NCI-H2196 (cell line): ENCODE measurements around the gene UBASH3B.
"Not testable (repeated sequence)": the region's sequence is repeated elsewhere in the genome, so short reads cannot be mapped to it uniquely, and the experiment has no call there.

Source experiments
- DNase-seq: peaks from one replicate; lab custom pipeline; 2025; ENCODE audit not compliant: unreplicated experiment; lab: John Stamatoyannopoulos, UW

The UBASH3B gene

DNA sequence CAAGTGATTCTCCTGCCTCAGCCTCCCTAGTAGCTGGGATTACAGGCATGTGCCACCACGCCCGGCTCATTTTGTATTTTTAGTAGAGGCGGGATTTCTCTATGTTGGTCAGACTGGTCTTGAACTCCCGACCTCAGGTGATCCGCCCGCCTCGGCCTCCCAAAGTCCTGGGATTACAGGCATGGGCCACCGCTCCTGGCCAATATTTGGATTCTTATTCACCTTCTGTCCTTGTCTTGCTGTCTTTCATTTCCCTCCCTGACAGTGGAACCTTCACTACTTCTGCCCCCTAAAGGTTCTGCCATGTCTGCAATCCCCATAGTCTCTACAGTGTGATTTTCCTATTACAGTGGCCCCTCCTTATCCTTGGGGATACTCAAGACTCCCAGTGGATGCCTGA is 75.2 kb downstream of the UBASH3B start:
- not testable (repeated sequence) for DNase-seq

- DNase-seq = no peak
Observed at GRCh38 chr11:122731500-122731913, 76.0 kb downstream of the UBASH3B start.

DNA sequence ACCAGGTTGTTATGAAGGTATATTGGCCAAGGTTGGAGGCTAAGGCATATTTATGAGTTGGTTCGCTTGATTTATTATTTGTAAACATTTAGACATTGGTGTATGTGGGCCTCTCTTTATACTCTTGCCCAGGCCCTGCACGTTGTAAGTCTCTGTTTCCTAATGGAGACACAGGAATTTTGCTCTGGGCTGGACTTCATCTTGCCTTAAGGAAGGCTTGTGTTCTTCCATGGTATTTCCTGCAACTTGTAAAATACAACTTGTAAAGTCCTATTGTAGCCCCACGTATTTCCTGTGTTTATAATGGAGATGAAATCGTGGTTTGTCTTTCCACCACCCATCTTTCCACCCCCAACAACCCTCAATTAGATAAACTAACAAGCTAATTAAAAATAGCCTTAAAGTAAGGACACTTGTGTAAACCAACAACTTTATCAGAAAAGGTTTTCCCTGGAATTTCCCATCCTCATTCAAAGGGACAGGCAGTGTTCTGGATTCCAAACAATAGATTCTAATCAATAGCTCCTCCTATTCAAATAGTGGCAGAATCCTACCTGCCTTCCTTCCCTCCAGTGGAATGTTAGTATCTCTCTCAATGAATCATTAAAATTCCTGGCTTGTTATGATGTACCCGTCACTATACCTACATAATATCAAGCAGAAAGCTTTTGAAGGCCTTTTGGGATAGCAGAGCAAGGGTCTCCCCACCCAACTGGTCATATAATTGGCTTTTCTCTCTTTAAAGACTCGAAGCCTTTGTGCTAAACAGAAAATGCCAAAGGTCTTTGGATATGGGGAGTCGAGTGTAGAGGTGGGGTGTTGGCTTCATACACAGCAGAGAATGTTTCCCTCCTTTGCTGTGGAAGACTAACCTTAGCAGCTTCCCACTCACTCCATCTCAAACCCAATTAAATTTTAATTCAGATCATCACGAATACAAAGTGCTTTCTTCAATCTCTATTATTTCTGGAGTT is 77.1 kb downstream of the UBASH3B start:
- no peak for DNase-seq

DNA sequence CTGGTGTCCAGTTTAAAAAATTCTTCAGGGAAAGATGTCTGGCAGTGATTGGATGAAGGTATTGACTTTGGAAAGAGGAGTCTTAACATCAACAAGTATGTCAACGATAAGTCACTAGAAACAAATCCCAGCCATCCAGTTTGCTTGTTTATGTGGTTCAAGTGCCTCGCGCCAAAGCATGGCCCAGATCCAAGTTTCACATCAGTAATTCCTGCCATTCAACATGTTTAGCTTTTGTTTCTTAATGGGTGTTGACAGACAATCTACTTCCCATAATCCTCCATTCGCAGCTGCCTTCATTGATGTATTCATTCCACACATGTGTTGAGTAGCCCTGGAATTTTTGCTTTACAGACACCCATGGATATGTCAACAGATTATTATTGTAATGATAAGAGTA is 77.8 kb downstream of the UBASH3B start:
- DNase-seq = peak; percentile 54

- no peak for DNase-seq
Observed at GRCh38 chr11:122734848-122735496, 79.5 kb downstream of the UBASH3B start.

DNA sequence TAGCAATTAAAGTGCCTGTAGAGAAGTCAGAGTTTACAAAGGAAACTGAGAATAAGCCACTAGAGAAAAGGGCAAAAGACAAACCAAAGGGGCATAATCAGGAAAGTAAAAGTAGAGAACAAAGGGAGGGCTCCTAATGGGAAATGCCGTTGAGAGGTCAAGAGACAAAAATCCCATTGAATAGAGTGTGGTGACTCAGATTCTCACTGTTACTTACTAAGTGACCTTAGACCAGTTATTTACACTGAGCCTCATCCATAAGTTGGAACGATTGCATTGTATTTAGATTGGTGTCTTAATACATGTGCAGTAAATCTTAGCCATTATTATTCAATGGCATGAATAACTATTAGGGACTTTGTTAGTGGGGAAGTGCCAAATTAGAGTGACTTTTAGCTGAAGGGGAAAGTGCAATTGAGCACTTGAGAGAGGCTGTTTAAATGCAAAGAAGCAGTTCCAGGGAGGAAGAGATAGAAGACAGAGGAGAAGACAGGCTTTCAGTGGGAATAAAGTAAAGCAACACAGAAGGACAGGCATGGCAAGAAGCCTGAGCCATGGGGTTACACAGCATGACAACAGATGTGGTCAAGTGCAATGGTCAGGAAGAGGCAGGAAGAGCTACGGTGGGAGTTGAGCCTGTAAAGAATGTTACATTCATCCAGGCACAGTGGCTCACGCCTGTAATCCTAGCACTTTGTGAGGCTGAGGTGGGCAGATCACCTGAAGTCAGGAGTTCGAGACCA is 82.6 kb downstream of the UBASH3B start:
- no peak for DNase-seq

DNA sequence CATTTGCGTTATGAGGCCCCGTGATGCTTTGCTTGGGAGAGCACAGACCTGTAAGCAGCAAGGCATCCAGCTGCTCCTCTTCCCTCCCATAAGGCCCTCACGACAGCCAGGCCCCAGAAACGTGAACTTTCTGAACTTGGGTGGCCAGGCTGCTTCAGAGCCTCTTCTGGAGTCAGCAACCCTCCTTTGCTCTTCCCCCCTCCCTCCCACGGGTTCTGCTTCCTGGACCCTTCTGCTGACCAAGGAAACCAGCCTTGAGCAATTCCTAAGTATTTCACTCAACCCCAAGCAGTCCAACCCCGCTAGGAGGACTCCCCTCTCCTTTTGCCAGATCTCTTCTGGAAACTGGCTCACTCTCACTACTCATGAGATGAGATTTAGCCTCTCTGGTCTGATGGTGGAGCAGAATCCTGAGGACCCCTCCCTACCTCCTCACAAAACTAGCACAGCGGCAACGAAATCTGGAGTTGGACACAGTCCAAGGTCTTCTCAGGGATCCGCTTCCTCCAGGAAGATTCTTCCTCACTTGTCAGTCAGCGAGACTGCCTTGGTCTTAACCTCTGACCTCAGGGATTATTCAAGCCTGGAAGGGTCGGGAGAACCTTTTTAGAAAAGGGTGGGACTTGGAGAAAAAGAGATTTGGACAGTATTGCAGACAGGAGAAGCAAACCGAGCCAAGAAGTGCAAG is 86.2 kb downstream of the UBASH3B start:
- no peak for DNase-seq

GRCh38 chr11:122742301-122743018 is 86.9 kb downstream of the UBASH3B start:
- no peak for DNase-seq

- DNase-seq = no peak
Observed at GRCh38 chr11:122743097-122743741, 87.7 kb downstream of the UBASH3B start.

DNA sequence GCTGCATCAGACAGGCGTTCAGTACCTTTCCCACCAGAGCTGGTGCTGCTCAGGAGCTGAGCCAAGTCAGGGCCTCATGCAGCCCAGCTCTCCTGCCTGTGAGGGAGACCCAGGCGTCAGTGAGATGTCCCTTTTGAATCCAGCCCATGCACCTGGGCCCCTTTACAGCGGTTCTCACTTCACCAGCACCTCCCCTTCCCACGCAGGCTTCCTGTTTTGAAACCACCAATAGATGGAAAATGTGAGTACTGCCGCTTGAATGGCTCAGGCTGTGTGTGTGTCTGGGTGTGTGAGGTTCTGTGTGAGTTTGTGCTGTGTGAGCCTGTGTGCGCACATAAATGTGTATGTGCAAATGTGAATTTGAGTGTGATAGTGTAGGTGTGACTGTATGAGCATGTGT is 88.4 kb downstream of the UBASH3B start:
- DNase-seq = no peak

- DNase-seq = no peak
Observed at GRCh38 chr11:122744357-122744756, 88.8 kb downstream of the UBASH3B start.

DNA sequence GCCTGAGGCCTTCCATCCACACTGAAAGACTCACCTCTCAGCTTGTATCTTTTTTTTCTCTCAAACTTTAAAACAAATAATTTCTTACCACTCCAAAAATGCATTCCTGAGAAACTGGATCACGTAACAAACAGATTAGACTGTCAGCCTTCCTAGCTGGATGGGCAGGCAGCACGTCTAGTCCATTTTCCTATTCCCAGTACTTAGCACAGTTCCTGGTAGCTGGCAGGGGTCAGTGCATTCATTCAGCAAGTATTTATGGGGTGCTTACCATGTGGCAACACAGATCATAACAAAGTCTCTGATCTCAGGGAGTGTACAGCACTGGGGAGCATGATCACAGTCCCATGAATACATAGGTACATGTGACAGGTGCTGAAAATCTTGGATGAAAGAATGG is 89.6 kb downstream of the UBASH3B start:
- no peak for DNase-seq

DNA sequence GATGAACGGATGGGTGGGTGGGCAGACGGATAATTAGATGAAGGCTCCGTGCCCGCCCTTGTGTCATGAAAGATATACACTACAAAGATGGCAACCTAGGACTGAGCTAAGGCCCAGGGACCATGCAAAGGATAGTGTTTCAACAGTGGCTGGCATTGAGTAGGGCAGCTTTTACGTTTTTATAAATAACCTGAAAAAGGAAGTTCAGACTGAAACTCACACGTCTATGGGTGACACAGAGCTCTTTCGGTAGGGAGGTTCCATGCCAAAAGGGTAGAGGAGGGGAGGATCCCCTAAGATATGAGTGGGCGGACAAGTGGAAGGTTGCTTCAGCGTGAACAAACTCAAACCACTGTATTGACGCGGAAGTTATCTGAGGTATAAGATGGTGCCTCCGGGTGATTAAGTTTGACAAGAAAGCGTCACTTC is 90.5 kb downstream of the UBASH3B start:
- no peak for DNase-seq

DNA sequence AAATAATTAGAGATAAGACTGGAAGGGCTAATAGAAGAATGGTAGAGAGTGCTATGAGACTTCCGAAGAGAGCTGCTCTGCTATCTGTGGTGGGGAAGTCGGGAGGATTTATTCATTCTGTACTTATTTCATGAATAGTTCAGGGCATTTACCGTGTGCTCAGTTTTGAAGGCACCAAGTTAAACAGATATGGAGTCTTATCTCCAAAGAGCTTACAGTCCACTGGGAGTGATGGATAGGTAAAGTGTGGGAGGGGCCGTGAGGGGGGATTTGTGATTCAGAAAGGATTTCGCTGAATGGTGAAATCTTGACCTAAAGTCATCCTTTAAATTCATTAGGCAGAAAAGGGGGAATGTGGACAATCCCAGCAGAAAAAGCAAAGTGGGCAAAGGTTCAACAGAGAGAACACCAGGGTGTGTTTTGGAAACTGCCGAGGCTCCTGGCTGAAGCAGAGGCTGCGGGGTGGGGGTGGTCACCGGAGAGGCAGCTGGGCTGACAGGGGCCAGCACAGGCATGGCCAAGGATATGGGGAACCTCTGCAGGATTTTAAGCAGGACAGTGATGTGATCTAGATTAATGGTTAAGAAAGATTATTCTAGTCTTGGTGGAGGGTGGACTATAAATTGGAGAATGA is 91.2 kb downstream of the UBASH3B start:
- DNase-seq = no peak

DNA sequence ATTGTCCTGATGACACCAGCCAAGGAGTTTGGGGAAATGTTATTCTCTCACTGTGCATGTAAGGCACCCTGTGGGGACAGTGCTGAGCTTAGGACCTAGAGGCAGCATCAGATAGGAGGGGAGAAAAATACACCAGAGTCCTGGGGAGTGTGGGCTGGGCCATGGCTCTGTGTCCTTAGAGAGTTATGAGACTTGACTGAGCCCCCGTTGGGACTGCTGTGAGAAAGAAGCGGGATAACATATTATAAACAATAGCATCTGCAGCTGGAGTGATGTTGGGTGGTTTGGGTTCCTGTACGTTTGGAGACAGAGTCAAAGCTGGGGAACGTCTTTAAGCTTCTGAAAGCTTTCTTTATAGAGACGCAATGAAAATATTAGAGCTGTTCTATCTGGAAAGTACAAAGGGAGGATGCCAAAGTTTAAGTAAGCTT is 91.8 kb downstream of the UBASH3B start:
- no peak for DNase-seq

GRCh38 chr11:122749005-122749687 is 93.6 kb downstream of the UBASH3B start:
- no peak for DNase-seq

DNA sequence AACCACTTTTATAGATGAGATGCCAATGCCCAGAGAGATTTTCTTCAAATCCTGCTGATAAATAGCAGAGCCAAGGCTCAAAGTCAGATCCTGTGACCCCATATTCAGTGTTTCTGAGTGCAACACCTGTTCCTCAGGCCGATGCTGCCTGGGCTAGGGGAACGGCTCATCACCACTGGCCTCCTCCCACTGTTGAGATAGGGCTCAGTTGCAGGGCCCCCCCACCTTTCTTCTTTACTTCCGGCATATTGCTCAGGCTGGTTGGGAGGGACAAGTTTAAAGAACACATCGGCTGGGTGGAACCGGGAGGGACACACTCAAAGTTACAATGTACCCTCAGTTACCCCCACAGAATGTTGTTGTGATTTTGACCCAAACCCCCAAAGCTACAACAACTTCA is 94.5 kb downstream of the UBASH3B start:
- DNase-seq = no peak

DNA sequence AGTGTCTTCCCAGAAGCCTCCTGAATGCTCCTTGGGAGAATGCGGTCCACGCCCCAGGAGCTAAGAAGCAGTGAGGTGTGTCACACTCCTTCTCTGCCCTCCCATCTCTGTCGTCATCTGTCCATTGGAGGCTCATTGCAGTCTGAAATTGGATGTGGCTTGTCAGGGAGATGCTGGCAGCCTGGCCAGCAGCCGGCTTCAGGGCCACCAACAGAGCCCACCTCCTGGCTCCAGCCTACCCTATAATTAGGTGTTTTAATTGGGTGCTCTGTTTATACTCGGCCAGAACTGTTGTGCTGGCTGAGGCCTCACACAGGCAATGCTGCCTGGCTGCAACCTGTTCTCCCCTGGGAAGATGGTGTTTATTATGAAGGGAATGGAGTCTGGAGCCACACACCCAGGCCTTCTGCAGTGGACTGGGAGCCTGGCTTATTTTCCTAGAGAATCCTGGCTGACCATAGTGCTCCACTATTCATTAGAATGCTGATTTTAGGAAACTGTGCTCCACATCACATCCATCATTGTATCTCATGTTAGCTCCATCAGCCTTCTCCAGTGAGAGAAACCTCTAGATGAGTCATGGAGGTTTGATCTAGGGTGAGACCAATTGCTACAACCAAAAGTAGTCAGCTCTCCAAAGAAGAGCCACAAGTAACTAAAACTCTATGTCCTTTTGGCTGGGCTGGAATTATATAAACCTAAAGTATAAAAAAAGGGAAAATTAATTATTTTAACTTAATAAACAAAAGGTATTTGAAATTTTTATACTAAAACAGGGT is 96.0 kb downstream of the UBASH3B start:
- DNase-seq = no peak
